Measurements from ENCODE around the gene TAS1R3. TPM values are rescaled to one million over a fixed set of nuclear protein-coding genes. Genes with fewer than 3 reads are reported as not detected.

TAS1R3 gene
- total RNA-seq, 1 donor from 2014 or later = 0.65 TPM

GRCh38 chr1:1360506-1361169 is 29.6 kb downstream of the TAS1R3 start:
- Histone ChIP-seq H3K4me1 (peaks cover 27% of the 10 kb centered on the region), H3K9me3 (no peaks in the 10 kb centered on the region), H3K27ac (peak overlapping the region; percentile 83), H3K4me3 (no peak overlapping the region), H3K27me3 (ENCODE audit: low read depth) (peaks cover 28% of the 10 kb centered on the region), H3K36me3 (no peaks in the 10 kb centered on the region)
- peak; percentile 45 to 61 for ATAC-seq
- intact Hi-C loops (cut with DNase I) = no loop called here
- DNase-seq = no peak
- TF ChIP-seq CTCF (IDR thresholded peaks at IDR 0.05) = no peak

GRCh38 chr1:1361233-1361981 is 30.3 kb downstream of the TAS1R3 start:
- peaks cover 28% of the 10 kb centered on the region for H3K27me3 ChIP-seq (ENCODE audit: low read depth)
- ATAC-seq (no peak), DNase-seq (no peak)
- H3K4me3 ChIP-seq = no peak overlapping the region
- intact Hi-C loops (cut with DNase I) = no loop called here
- H3K4me1 ChIP-seq = peaks cover 27% of the 10 kb centered on the region
- TF ChIP-seq CTCF (IDR thresholded peaks at IDR 0.05) = no peak
- peak overlapping the region; percentile 64 for H3K27ac ChIP-seq
- no peaks in the 10 kb centered on the region for H3K36me3 ChIP-seq
- no peaks in the 10 kb centered on the region for H3K9me3 ChIP-seq

GRCh38 chr1:1361982-1362423 is 30.9 kb downstream of the TAS1R3 start:
- Histone ChIP-seq H3K4me1 (peaks cover 27% of the 10 kb centered on the region), H3K27me3 (ENCODE audit: low read depth) (peaks cover 22% of the 10 kb centered on the region), H3K36me3 (no peaks in the 10 kb centered on the region), H3K27ac (peak overlapping the region; percentile 64), H3K4me3 (no peak overlapping the region), H3K9me3 (no peaks in the 10 kb centered on the region)
- TF ChIP-seq CTCF (IDR thresholded peaks at IDR 0.05) = no peak
- no peak for ATAC-seq
- DNase-seq = no peak
- intact Hi-C loops (cut with DNase I) = no loop called here

- ATAC-seq = no peak
- no peak overlapping the region for H3K27ac ChIP-seq
- no peak for TF ChIP-seq CTCF (IDR thresholded peaks at IDR 0.05)
- H3K27me3 ChIP-seq (ENCODE audit: low read depth) = peaks cover 3% of the 10 kb centered on the region
- intact Hi-C loops (cut with DNase I) = no loop called here
- H3K9me3 ChIP-seq = no peaks in the 10 kb centered on the region
- H3K36me3 ChIP-seq = no peaks in the 10 kb centered on the region
- DNase-seq = no peak
- H3K4me3 ChIP-seq = no peak overlapping the region
- H3K4me1 ChIP-seq = peaks cover 19% of the 10 kb centered on the region
Measured at GRCh38 chr1:1364266-1364665, 33.2 kb downstream of the TAS1R3 start.

- TF ChIP-seq CTCF (IDR thresholded peaks at IDR 0.05) = no peak
- no peak for ATAC-seq
- Histone ChIP-seq H3K27ac (no peak overlapping the region), H3K4me1 (peaks cover 3% of the 10 kb centered on the region), H3K36me3 (no peaks in the 10 kb centered on the region), H3K4me3 (no peak overlapping the region), H3K27me3 (ENCODE audit: low read depth) (no peaks in the 10 kb centered on the region), H3K9me3 (no peaks in the 10 kb centered on the region)
- no peak for DNase-seq
- intact Hi-C loops (cut with DNase I) = no loop called here
Measured at GRCh38 chr1:1365875-1366698, 35.0 kb downstream of the TAS1R3 start.
